A673 (cell line): Measurements from ENCODE around the gene PYGB.
"Not testable (repeated sequence)": the region's sequence is repeated elsewhere in the genome, so short reads cannot be mapped to it uniquely, and the experiment has no call there.

Source experiments
- EZH2 ChIP-seq: fragments of 200-600 bp; sonication (generic); IDR thresholded peaks from 2 replicates; pipeline ENCODE4 v1.6.1; 2017; ENCODE audit warnings: borderline replicate concordance, low read depth, mild to moderate bottlenecking, mixed read lengths, antibody characterized with exemption, low read length; ENCODE audit not compliant: poor library complexity, severe bottlenecking
- TF ChIP-seq, protein P1 (sequence below): fragments of 300-800, 200-600 bp; sonication (generic); conservative IDR thresholded peaks from 2 replicates; pipeline ENCODE4 v1.5.1; 2017; ENCODE audit warnings: low read depth, mild to moderate bottlenecking, antibody characterized with exemption, low read length, moderate library complexity, mixed read lengths

GRCh38 chr20:25241659-25241955 lies 6.3 kb upstream of the PYGB start:
- TF ChIP-seq, protein P1, sequence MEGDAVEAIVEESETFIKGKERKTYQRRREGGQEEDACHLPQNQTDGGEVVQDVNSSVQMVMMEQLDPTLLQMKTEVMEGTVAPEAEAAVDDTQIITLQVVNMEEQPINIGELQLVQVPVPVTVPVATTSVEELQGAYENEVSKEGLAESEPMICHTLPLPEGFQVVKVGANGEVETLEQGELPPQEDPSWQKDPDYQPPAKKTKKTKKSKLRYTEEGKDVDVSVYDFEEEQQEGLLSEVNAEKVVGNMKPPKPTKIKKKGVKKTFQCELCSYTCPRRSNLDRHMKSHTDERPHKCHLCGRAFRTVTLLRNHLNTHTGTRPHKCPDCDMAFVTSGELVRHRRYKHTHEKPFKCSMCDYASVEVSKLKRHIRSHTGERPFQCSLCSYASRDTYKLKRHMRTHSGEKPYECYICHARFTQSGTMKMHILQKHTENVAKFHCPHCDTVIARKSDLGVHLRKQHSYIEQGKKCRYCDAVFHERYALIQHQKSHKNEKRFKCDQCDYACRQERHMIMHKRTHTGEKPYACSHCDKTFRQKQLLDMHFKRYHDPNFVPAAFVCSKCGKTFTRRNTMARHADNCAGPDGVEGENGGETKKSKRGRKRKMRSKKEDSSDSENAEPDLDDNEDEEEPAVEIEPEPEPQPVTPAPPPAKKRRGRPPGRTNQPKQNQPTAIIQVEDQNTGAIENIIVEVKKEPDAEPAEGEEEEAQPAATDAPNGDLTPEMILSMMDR, result not testable (repeated sequence)
- not testable (repeated sequence) for TF ChIP-seq EZH2
